ENCODE results near the gene PARD6G. TPM values are rescaled to one million over a fixed set of nuclear protein-coding genes. Genes with fewer than 3 reads are reported as not detected.
"Not testable (repeated sequence)": the region's sequence is repeated elsewhere in the genome, so short reads cannot be mapped to it uniquely, and the experiment has no call there.

The PARD6G gene
- total RNA-seq, 1 donor from 2014 or later = 25.4 TPM

GRCh38 chr18:80170395-80171053 lies 76.8 kb downstream of the PARD6G start:
- DNase-seq = no peak

GRCh38 chr18:80169607-80170006 lies 77.7 kb downstream of the PARD6G start:
- no peak for DNase-seq

GRCh38 chr18:80168982-80169381 lies 78.3 kb downstream of the PARD6G start:
- DNase-seq = no peak

- no peak for DNase-seq
Measured at GRCh38 chr18:80168346-80168745, 79.0 kb downstream of the PARD6G start.

- no peak for DNase-seq
Measured at GRCh38 chr18:80167931-80168330, 79.4 kb downstream of the PARD6G start.

- no peak for DNase-seq
Measured at GRCh38 chr18:80167331-80167730, 80.0 kb downstream of the PARD6G start.

GRCh38 chr18:80166725-80167124 lies 80.6 kb downstream of the PARD6G start:
- DNase-seq = no peak

- no peak for DNase-seq
Measured at GRCh38 chr18:80166240-80166639, 81.1 kb downstream of the PARD6G start.

GRCh38 chr18:80164727-80165355 lies 82.5 kb downstream of the PARD6G start:
- DNase-seq = not testable (repeated sequence)

- no peak for DNase-seq
Measured at GRCh38 chr18:80163183-80163582, 84.1 kb downstream of the PARD6G start.

GRCh38 chr18:80161781-80162417 lies 85.4 kb downstream of the PARD6G start:
- DNase-seq = no peak

- DNase-seq = peak; percentile 70
Measured at GRCh38 chr18:80159713-80160636, 87.3 kb downstream of the PARD6G start.

- DNase-seq = no peak
Measured at GRCh38 chr18:80158365-80158764, 88.9 kb downstream of the PARD6G start.

- peak; percentile 92 for DNase-seq
Measured at GRCh38 chr18:80157708-80158343, 89.5 kb downstream of the PARD6G start.

- peak; percentile 53 for DNase-seq
Measured at GRCh38 chr18:80154293-80154692, 93.0 kb downstream of the PARD6G start.

GRCh38 chr18:80149667-80150066 lies 97.6 kb downstream of the PARD6G start:
- DNase-seq = no peak

- DNase-seq = no peak
Measured at GRCh38 chr18:80148326-80149199, 98.8 kb downstream of the PARD6G start.

- peak; percentile 80 for DNase-seq
Measured at GRCh38 chr18:80147418-80148325, 99.6 kb downstream of the PARD6G start.

GRCh38 chr18:80147037-80147417 lies 100.3 kb downstream of the PARD6G start:
- peak; percentile 44 for DNase-seq

- peak; percentile 15 for DNase-seq
Measured at GRCh38 chr18:80145196-80145804, 102.0 kb downstream of the PARD6G start.
